Astrocyte of the cerebellum (primary cell): ENCODE measurements around the gene SEC23B.
A peak's percentile ranks its signal among the peaks of the same experiment; 100 is the strongest.
"Not testable (repeated sequence)": the region's sequence is repeated elsewhere in the genome, so short reads cannot be mapped to it uniquely, and the experiment has no call there.

Source experiments
- DNase-seq: peaks from one replicate; pipeline ENCODE4 v3.0.0-alpha.2; 2011; ENCODE audit warnings: low read depth
- H3K4me3 ChIP-seq: 2 replicates; pipeline ENCODE4 v1.5.1; 2011; ENCODE audit warnings: mild to moderate bottlenecking, low read depth, low read length, moderate library complexity
- CTCF ChIP-seq: IDR thresholded peaks from 2 replicates; pipeline ENCODE4 v1.5.1; 2012; ENCODE audit warnings: low read length, low read depth, moderate library complexity, mild to moderate bottlenecking; ENCODE audit errors: missing control alignments
- in situ Hi-C: cut with HindIII; loops from 2 replicates; pipeline ENCODE4 v1.10.0; 2017; ENCODE audit warnings: low sequenced_read_pairs

SEC23B gene

GRCh38 chr20:18524646-18525045 is 16.9 kb downstream of the SEC23B start:
- in situ Hi-C loops: no loop called here
- DNase-seq: no peak
- no peak for TF ChIP-seq CTCF
- no peak overlapping the region for H3K4me3 ChIP-seq

GRCh38 chr20:18526761-18527160 is 19.0 kb downstream of the SEC23B start:
- H3K4me3 ChIP-seq, DNase-seq, in situ Hi-C loops: not testable (repeated sequence)

GRCh38 chr20:18527339-18527738 is 19.6 kb downstream of the SEC23B start:
- in situ Hi-C loops: no loop called here
- TF ChIP-seq CTCF: no peak
- no peak overlapping the region for H3K4me3 ChIP-seq
- no peak for DNase-seq

- no peak overlapping the region for H3K4me3 ChIP-seq
- in situ Hi-C loops: no loop called here
- DNase-seq: no peak
- no peak for TF ChIP-seq CTCF
Observed at GRCh38 chr20:18527836-18528235, 20.1 kb downstream of the SEC23B start.

- H3K4me3 ChIP-seq: no peak overlapping the region
- DNase-seq: no peak
- no peak for TF ChIP-seq CTCF
- in situ Hi-C loops: no loop called here
Observed at GRCh38 chr20:18529041-18529440, 21.3 kb downstream of the SEC23B start.

GRCh38 chr20:18532626-18533025 is 24.9 kb downstream of the SEC23B start:
- H3K4me3 ChIP-seq: no peak overlapping the region
- in situ Hi-C loops: no loop called here
- TF ChIP-seq CTCF: no peak

GRCh38 chr20:18533491-18533890 is 25.8 kb downstream of the SEC23B start:
- in situ Hi-C loops: no loop called here
- DNase-seq: peak; percentile 20
- no peak for TF ChIP-seq CTCF
- no peak overlapping the region for H3K4me3 ChIP-seq

More at GRCh38 chr20:18532626-18533025, 24.9 kb downstream of the SEC23B start:
- DNase-seq: no peak
